KG1 (cell line): ENCODE measurements around the gene TIMM17A.
"Not testable (repeated sequence)": the region's sequence is repeated elsewhere in the genome, so short reads cannot be mapped to it uniquely, and the experiment has no call there.

Experiments used
- DNase-seq: peaks from one replicate; lab custom pipeline; 2025; lab: John Stamatoyannopoulos, UW

TIMM17A gene

GRCh38 chr1:202015662-202015937 is 60.3 kb downstream of the TIMM17A start:
- no peak for DNase-seq

GRCh38 chr1:202016022-202016810 is 60.9 kb downstream of the TIMM17A start:
- no peak for DNase-seq

GRCh38 chr1:202016811-202017748 is 61.8 kb downstream of the TIMM17A start:
- DNase-seq = no peak

- DNase-seq = no peak
These were observed 62.6 kb downstream of the TIMM17A start for GRCh38 chr1:202017749-202018467.

GRCh38 chr1:202018468-202019234 is 63.3 kb downstream of the TIMM17A start:
- DNase-seq = no peak

GRCh38 chr1:202019235-202019558 is 63.9 kb downstream of the TIMM17A start:
- not testable (repeated sequence) for DNase-seq
